GM18526 (cell line): Measurements from ENCODE around the gene GFRA4.

Experiments used
- POLR2A ChIP-seq: IDR thresholded peaks from 3 replicates; pipeline ENCODE4 v1.6.1; 2011; ENCODE audit not compliant: insufficient read length; ENCODE audit errors: extremely low read depth

Gene GFRA4

DNA sequence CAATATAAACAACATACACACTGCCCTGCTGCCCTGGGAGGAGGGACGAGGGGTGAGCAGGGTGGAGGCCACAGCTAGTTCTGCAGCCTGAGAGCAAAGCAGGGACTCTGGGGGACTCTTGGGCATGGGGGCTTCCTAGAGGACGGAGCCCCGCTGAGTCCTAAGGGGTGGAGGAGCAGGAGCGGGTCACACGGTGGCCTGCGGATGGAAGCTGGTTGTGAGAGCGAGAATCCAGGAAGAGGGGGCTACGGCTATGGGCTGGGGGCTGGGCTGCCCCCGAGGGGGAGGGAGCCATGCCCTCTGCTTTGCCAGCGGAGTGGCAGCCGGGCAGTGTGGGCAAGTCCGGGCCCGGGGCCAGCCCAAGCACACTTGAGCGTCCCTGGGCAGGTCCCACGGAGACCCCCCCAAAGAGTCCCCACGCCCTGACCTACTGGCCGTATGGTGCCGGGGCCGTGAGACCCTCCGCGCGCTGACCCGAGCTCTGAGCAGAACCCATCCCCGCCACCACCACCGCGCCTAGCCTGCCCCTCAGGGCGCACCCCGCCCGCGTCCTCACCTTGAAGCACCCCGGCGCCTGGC, 18.2 kb upstream of the GFRA4 start:
- no peak for TF ChIP-seq POLR2A

DNA sequence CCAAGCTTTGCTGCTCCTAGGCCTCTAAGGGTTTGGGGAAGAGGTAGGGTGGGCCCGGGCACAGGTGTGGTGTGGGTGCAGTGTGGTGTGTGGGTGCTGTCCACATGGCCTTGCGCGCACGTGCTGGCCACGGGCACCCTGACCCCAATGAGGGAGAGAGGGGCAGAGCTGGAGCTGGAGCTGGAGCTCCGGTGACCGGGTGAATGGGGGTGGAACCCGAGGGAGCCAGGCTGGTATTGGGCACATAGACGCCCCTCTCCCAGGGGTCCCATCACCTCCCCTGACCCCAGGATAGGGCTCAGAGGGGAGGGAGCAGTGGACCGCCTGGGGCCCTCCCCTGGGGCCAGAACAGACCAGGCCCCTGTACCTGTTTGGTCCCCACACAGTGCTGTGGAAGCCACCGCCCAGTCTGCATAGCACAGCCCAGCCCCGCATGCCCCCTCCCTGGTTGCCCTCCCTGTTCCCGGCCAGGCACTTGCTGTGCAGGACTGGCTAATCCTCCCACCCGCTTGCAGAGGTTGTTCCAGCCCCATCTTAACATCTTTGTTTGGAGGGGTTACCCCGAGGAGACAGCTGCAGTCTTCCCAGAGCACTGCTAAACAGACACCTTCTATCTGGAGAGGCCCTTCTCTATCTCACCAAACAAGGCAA, 17.6 kb upstream of the GFRA4 start:
- no peak for TF ChIP-seq POLR2A

DNA sequence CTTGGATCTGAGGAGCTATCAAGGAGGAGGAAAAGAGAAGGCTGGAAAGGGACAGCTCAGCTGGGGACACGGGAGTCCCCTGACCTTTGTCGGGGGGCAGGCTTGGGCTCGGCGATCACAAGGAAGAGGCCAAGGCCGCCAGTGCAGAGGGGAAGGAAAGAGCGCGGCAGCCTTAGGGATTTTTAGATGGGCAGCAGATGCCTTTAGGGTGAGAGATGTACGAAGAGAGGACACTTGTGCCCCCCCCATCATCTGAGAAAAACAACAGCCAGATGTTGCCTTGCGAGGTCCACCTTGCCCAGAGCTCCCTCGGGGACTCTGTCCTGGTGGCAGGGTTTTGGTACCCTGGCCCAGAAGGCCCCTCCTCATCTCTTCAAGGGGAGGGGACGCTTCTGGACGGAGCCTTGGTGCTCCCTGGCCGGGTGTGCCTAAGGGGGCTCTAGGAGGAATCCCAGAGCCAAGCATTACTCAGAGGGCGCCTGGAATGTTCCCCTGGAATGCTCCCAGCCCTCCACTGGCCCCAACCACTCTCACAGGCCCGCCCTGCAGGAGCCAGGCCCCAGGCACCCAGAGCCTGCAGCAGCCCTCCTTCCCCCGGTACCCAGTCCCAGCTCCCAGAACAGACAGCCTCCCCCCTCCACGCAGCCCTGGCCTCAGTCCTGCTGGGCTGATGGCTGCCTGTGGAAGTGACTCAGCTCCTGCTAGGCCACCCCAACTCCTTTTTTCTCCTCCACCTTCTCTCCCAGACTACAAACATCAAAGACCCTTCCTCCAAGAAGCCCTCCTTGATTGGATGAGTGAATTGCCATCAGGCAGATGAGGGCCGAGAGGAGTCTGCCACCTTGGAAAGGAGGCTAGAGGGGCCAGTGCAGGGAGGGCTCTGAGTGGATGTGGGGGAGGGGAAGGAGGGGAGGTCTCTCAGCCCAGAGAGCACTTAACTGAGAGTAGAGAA, 16.8 kb upstream of the GFRA4 start:
- TF ChIP-seq POLR2A, result no peak

GRCh38 chr20:3678856-3679720, 15.9 kb upstream of the GFRA4 start:
- no peak for TF ChIP-seq POLR2A

- no peak for TF ChIP-seq POLR2A
These were observed 15.0 kb upstream of the GFRA4 start for GRCh38 chr20:3678198-3678597.

DNA sequence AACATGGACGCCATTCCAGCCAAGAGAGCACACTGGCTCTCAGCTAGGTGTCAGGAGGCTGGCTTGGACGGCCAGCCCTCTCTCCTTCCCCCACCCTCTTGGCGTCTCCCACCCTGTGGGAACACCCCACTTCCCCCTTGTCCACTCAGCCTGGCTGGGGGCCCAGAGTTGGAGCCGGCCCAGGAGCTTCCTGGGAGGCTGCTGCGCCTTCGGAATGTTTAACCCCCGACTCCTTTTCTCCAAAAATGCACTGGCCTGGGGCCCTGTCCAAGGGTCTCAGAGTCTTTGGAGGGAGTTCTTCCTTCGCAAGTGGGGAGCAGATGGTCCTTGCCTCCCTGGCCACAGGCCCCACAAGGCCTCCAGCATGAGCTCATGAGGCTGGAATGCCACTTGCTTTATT, 14.5 kb upstream of the GFRA4 start:
- TF ChIP-seq POLR2A, result no peak

DNA sequence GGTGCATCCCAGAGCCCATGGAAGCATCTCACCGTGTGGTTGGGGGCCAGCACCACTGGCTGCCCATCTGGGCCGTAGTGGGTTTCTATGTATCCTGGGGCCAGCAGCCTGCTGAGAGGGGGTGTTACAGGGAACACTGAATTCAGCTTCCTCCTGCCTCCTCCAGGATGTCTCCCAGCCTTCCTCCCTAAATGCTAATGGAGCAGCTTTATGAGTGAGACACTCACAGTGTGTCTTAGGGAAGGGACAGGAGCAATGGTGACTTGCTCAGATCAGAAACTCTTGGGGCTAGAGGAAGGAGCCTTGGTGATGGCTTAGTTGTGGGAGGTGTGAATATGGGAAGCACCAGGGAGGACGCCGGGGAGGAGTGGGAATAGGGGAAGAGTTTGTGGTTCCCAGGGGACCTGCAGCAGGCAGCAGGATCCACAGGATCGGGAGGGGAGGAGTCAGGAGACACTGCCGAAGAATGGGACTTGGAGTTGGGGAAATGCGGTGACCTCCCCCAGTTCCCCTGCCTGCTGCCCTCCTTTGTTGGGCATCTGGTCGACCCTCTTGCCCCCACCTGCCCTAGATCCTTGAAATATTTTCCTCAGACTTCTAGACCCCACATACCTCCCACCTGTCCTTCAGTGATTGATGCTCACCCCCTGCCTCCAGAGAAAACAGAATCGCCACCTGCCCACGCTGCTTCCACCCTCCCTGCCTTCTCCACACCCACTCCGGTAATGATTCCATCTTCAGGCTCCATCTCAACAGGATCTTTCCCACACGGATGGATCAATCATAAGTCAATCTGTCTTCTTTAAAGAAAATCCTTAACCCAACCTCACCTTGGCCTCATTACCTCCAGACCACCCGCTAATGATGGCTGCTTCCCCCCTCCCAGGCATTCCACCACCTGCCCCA, 12.0 kb upstream of the GFRA4 start:
- TF ChIP-seq POLR2A, result no peak

DNA sequence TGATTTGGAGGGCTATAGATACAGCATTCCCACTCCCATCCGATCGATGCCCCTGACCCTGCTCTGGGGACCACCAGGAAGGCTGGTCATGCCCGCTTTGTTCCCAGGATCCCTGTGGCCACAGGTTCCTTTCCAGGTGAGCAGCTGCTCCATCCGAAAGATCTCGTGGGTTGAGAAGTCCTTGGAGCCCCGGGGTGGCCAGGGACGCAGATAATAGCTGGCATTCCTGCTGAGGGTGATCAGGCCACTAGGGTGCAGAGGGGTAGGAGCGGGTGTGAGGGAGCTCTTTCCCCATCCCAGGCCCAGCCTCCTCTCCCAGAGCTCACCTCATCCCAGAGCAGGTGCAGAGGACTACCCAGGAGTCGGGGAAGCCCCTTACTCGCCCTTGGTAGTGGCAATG, 11.2 kb upstream of the GFRA4 start:
- no peak for TF ChIP-seq POLR2A

DNA sequence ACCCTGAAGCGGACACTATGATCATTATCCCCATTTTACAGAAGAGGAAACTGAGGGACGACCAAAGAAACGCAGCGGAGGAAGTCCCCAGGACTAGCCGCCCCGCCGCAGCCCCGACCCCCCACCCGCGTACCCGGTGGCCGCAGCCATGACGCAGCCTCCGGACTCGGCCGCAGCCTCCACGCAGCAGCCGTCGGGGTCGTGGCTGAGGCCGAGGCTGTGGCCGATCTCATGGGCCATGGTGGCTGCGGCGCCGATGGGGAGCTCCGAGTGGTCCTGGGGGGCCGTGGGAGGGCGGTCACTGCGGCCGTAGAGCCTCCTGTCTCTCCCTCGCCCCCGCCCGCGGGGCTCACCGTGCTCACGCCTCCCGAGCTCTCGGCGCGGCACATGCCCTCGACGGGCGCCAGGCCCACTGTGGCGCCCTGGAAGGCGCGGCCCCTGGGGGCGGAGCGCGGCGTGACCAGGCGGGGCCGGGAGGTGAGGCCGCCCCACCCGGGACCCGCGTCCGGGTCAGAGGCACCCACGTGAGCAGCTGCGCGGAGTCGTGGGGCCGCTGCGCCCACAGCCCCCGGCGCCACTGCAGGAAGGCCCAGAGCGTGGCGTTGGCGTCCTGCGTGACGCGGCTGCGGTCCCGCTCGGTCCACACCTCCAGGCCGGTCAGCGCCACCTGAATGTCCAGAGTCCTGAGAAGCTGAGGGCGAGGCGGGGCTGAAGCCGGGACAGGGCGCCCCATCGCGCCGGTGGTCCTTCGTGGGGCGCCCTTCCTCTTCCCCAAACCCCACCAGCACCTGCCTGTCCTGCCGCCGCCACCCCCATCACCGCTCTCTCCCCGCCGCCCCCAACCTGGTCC, 10.2 kb upstream of the GFRA4 start:
- no peak for TF ChIP-seq POLR2A

- no peak for TF ChIP-seq POLR2A
These were observed 9.5 kb upstream of the GFRA4 start for GRCh38 chr20:3672547-3673171.

DNA sequence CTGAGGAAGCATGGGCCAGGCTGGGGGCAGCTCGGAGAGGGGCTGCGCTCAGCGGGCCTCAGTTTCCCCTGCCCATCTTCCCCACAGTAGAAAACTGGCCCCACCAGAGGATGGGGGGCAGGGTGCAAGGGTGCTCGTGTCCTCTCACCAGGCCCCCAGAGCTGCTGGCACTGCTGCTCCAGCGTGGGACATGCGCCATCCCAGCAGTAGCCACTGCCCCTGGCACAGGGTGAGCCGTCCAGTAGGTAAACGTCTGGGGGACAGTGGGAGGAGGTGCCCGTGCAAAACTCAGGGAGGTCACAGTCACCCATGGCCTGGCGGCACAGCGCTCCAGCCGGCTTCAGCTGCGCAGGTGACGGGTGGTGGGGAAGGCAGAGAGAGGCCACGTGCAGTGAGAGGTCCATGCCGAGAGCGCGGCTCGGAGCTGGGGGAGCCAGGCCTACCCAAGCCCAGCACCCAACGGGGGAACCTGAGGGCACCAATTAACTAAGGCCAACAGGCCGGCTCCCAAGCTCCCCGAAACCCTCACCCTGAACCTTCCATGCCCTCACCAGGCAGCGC, 8.9 kb upstream of the GFRA4 start:
- no peak for TF ChIP-seq POLR2A

- TF ChIP-seq POLR2A, result no peak
These were observed 7.7 kb upstream of the GFRA4 start for GRCh38 chr20:3670945-3671344.
